ENCODE results near the gene HAS3.

The HAS3 gene

GRCh38 chr16:69079697-69080096, 25.8 kb upstream of the HAS3 start:
- H3K4me3 ChIP-seq (ENCODE audit: low read depth, low read length) = no peak overlapping the region
- DNase-seq (ENCODE audit: low read depth) = no peak
- no peak for TF ChIP-seq CTCF (IDR thresholded peaks at IDR 0.05; ENCODE audit: insufficient read depth, low read depth, low read length, missing control alignments)

DNA sequence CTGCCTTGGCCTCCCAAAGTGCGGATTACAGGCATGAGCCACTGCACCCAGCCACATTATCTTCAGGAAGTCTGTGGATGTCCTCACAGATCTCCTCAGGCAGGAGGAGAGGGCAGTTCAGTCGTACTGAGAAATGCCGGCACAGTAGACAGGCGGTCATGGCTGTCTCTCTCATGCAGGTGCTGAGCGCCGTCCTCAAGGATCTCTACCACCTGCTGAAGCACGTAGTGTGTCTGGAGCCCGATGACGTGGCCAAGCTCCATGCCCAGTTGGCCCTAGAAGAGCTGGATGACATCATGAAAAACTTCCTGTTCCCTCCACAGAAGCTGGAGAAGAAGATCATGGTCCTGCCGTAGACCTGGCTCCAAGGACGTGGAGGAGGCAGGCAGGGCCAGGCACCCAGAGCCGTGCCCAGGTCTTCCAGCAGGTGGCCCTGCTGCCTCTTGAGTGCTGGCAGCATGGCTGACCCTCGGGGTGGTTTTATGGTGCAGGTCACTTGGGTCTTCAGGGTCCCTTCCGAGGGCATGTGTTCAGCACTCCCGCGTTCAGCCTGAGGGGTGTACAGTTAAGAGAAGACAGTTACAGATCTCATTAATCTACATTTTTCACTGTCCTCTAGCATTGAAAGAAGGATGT, 22.0 kb upstream of the HAS3 start:
- peak; percentile 12 for TF ChIP-seq CTCF (IDR thresholded peaks at IDR 0.05; ENCODE audit: insufficient read depth, low read depth, low read length, missing control alignments)
- no peak for DNase-seq (ENCODE audit: low read depth)

DNA sequence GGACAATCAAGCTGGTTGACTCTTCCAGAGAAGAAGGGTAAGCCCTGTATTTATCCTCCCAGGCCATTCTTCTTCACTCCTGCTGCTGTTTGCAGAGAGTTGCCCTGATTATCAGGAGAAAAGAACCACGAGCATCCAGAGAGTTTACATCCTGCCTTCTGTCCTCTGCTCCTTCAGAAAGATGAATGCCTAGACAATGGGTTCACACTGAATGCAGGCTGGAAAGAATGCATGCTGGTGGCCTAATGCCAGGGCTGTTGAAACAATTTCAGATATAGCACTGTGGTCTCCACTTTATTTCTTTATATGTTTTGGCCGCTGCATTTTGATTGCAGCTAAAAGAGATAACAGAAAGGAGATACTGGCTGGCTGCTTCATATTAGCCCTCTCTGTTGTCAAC, 21.2 kb upstream of the HAS3 start:
- no peak for DNase-seq (ENCODE audit: low read depth)

More for the DNA sequence above, 22.0 kb upstream of the HAS3 start:
- no peak overlapping the region for H3K4me3 ChIP-seq (ENCODE audit: low read depth, low read length)

GRCh38 chr16:69085032-69085695, 20.3 kb upstream of the HAS3 start:
- no peak for TF ChIP-seq CTCF (IDR thresholded peaks at IDR 0.05; ENCODE audit: insufficient read depth, low read depth, low read length, missing control alignments)
- no peak for DNase-seq (ENCODE audit: low read depth)
- H3K4me3 ChIP-seq (ENCODE audit: low read depth, low read length) = no peak overlapping the region

More for the DNA sequence above, 21.2 kb upstream of the HAS3 start:
- H3K4me3 ChIP-seq (ENCODE audit: low read depth, low read length) = no peak overlapping the region
- TF ChIP-seq CTCF (IDR thresholded peaks at IDR 0.05; ENCODE audit: insufficient read depth, low read depth, low read length, missing control alignments) = no peak

DNA sequence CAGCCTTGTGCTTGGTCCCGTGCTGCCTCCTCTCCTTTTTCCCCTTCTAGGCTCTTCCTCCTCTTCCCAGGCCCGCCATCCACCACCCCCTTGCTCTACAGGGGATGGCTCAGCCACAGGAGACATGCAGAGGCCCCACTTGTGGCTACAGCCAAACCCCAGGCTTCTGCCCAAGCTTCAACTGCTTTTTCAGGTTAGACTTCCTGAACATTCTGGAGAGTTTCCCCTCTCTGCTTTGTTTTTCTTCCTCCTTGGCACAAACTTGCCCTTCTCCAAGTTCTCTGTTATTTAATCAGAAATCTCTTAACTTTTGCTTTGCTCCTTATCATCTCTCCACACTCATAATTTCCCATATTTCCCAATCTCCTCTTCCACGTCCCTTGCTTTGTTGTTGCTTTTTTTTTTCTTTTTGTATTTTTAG, 18.3 kb upstream of the HAS3 start:
- no peak overlapping the region for H3K4me3 ChIP-seq (ENCODE audit: low read depth, low read length)
- TF ChIP-seq CTCF (IDR thresholded peaks at IDR 0.05; ENCODE audit: insufficient read depth, low read depth, low read length, missing control alignments) = no peak
- no peak for DNase-seq (ENCODE audit: low read depth)

GRCh38 chr16:69088684-69089083, 16.8 kb upstream of the HAS3 start:
- DNase-seq (ENCODE audit: low read depth) = no peak
- no peak overlapping the region for H3K4me3 ChIP-seq (ENCODE audit: low read depth, low read length)
- TF ChIP-seq CTCF (IDR thresholded peaks at IDR 0.05; ENCODE audit: insufficient read depth, low read depth, low read length, missing control alignments) = no peak

All from GM12865 (cell line).